ENCODE results near the gene EXTL2. TPM values are rescaled to one million over a fixed set of nuclear protein-coding genes. Genes with fewer than 3 reads are reported as not detected.

The EXTL2 gene
- total and polyA plus RNA-seq, 7 donors = 1.4 to 20.3 (median 13.3) TPM

DNA sequence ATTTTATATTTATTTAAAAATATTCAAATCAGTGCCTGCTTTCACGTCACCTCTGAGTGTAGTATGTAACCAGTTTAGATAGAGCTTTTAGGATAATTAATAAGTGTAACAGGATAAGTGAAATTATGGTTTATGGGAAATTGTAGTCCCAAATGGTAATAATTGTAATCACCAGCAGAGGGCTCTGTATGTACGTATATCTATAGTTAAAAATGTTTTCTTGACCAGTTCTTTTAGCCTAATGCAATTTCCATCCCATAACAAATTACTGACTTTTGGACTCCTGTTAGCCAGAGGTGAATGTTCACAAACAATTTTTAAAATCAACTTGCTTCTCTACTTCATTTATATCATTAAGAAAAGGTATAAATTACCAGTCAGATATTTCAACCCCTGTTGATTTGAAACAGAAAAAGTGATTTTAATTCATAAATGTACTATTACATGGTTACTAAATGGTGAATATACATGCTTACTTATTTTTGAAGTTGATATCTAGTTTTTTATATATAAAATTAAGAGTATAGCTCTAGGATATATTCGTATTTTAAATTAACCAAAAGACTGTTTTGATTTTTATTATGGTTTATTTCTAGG, 26.6 kb upstream of the EXTL2 start:
- Histone ChIP-seq H3K27me3 (no peaks in the 10 kb centered on the region), H3K4me3 (no peak overlapping the region), H3K36me3 (peaks cover 0 to 62% (median 2%) of the 10 kb centered on the region in 4 donors), H3K9me3 (no peaks in the 10 kb centered on the region), H3K27ac (no peak overlapping the region), H3K4me1 (no peaks in the 10 kb centered on the region)
- TF ChIP-seq, protein P1, sequence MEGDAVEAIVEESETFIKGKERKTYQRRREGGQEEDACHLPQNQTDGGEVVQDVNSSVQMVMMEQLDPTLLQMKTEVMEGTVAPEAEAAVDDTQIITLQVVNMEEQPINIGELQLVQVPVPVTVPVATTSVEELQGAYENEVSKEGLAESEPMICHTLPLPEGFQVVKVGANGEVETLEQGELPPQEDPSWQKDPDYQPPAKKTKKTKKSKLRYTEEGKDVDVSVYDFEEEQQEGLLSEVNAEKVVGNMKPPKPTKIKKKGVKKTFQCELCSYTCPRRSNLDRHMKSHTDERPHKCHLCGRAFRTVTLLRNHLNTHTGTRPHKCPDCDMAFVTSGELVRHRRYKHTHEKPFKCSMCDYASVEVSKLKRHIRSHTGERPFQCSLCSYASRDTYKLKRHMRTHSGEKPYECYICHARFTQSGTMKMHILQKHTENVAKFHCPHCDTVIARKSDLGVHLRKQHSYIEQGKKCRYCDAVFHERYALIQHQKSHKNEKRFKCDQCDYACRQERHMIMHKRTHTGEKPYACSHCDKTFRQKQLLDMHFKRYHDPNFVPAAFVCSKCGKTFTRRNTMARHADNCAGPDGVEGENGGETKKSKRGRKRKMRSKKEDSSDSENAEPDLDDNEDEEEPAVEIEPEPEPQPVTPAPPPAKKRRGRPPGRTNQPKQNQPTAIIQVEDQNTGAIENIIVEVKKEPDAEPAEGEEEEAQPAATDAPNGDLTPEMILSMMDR (IDR thresholded peaks at IDR 0.05) = peak; percentile 43 to 63 (median 52)
- no peak for TF ChIP-seq EP300 (IDR thresholded peaks at IDR 0.05)
- DNase-seq = no peak
- 42 to 44% methylated on average over 3 of the region's 3 CpGs for WGBS, 2 donors
- intact Hi-C loops (cut with DNase I) = loop anchor here (1.0 to 5.0 kb wide), 2 partner anchors 316 to 367 kb away; partner anchors contain the start of gene S1PR1

DNA sequence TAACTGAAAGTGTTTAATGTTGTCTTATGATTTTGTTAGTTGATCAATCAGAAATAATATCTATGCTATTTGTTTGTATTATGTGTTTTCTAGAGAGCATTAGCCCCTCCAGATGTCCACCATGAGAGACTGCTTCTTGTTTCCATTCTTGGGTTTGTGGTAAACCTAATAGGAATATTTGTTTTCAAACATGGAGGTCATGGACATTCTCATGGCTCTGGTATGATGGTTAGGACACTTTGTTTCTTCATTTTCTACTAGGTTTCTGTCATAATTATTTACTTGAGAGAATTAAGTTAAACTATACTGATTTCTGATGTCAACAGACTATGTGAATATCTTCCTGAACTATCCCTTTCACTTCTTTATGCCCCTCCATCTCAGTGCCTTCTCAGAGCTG, 17.4 kb upstream of the EXTL2 start:
- H3K4me1 ChIP-seq = no peaks in the 10 kb centered on the region
- no peaks in the 10 kb centered on the region for H3K9me3 ChIP-seq
- TF ChIP-seq POLR2AphosphoS5 (IDR thresholded peaks at IDR 0.05) = no peak
- no peak for TF ChIP-seq POLR2A (IDR thresholded peaks at IDR 0.05)
- TF ChIP-seq EP300 (IDR thresholded peaks at IDR 0.05) = no peak
- TF ChIP-seq, protein P1 (IDR thresholded peaks at IDR 0.05) = no peak
- no peak for DNase-seq
- H3K27ac ChIP-seq = no peak overlapping the region
- no peak overlapping the region for H3K4me3 ChIP-seq
- intact Hi-C loops (cut with DNase I) = no loop called here
- peaks cover 0 to 97% (median 22%) of the 10 kb centered on the region in 4 donors for H3K36me3 ChIP-seq
- no peaks in the 10 kb centered on the region for H3K27me3 ChIP-seq

DNA sequence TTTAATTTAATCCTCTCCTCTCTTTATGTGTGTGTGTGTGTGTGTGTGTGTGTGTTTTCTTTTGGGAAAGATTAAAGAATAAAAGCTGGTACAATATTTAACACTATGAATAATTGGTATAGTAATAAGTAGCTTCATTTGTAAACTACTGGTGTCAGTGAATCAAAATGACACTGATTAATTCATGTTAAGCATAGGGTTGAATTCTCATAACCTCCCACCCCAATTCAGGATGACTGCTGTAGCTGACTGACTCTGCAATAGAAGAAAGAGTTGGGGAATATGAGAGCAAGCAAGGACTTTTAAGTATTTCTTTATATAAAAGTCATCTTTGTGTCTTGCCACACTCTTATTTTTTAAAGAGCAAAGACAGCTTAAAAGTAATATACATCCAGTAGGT, 14.4 kb upstream of the EXTL2 start:
- Histone ChIP-seq H3K9me3 (no peaks in the 10 kb centered on the region), H3K27me3 (no peaks in the 10 kb centered on the region), H3K27ac (no peak overlapping the region), H3K4me3 (no peak overlapping the region), H3K4me1 (no peaks in the 10 kb centered on the region), H3K36me3 (peaks cover 0 to 95% (median 32%) of the 10 kb centered on the region in 4 donors)
- DNase-seq = no peak
- intact Hi-C loops (cut with DNase I) = no loop called here
- TF ChIP-seq EP300 (IDR thresholded peaks at IDR 0.05) (no peak), POLR2A (IDR thresholded peaks at IDR 0.05) (no peak), POLR2AphosphoS5 (IDR thresholded peaks at IDR 0.05) (no peak)
- TF ChIP-seq, protein P1 (IDR thresholded peaks at IDR 0.05) = no peak

DNA sequence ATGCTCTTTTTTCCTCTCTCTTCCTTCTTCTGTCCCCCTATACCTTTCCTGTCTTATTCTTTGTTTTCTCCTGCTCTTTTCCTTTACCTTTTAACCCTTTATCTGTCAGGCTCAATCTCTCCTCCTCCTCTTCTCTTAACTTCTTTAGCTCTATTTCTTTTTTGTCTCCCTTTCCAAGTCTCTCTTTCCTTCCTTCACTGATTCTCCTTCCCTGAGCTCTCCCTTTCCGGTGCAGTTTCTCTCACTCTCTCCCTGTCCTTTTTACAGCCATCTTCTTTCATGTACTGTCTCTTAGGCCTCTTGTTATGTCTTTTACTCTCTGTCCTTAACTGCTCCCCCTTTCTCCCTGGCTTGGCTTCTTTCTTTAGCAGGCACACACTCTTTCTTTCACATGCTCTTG, 13.2 kb upstream of the EXTL2 start:
- Histone ChIP-seq H3K4me3 (no peak overlapping the region), H3K36me3 (peaks cover 0 to 92% (median 29%) of the 10 kb centered on the region in 4 donors), H3K4me1 (no peaks in the 10 kb centered on the region), H3K27me3 (no peaks in the 10 kb centered on the region), H3K27ac (no peak overlapping the region), H3K9me3 (no peaks in the 10 kb centered on the region)
- DNase-seq = no peak
- intact Hi-C loops (cut with DNase I) = no loop called here
- TF ChIP-seq EP300 (IDR thresholded peaks at IDR 0.05) (no peak), POLR2AphosphoS5 (IDR thresholded peaks at IDR 0.05) (no peak), POLR2A (IDR thresholded peaks at IDR 0.05) (no peak)
- TF ChIP-seq, protein P1 (IDR thresholded peaks at IDR 0.05) = no peak
- 96 to 97% methylated on average over 1 of the region's 1 CpG for WGBS, 2 donors

DNA sequence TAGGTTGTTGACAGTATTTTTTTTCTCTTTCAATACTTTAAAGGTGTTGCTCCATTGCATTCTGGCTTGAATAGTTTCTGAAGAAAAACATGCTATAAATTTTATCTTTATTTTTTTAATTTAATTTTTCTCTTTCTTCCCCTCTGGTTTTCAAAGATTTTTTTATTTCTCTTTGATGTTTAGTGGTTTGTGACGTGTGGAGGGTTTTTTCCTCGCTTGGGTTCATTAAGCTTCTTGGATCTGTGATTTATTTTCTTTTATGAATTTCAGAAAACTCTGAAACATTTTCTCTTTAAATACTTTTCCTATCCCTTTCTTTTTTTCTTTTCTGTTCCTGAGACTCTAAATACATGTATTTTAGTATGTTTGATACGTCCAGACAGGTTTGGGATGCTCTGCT, 10.5 kb upstream of the EXTL2 start:
- DNase-seq = no peak
- no peak overlapping the region for H3K4me3 ChIP-seq
- H3K27ac ChIP-seq = no peak overlapping the region
- intact Hi-C loops (cut with DNase I) = no loop called here
- no peaks in the 10 kb centered on the region for H3K27me3 ChIP-seq
- 86 to 94% methylated on average over 3 of the region's 3 CpGs for WGBS, 2 donors
- H3K9me3 ChIP-seq = no peaks in the 10 kb centered on the region
- TF ChIP-seq EP300 (IDR thresholded peaks at IDR 0.05) (no peak), POLR2A (IDR thresholded peaks at IDR 0.05) (no peak), POLR2AphosphoS5 (IDR thresholded peaks at IDR 0.05) (no peak)
- TF ChIP-seq, protein P1 (IDR thresholded peaks at IDR 0.05) = no peak
- H3K4me1 ChIP-seq = no peaks in the 10 kb centered on the region
- H3K36me3 ChIP-seq = peaks cover 0 to 81% (median 25%) of the 10 kb centered on the region in 4 donors
